HG02970 (cell line): ENCODE results near the gene FSIP1.

Experiments
- ATAC-seq: cut with Tn5 transposase; IDR thresholded peaks from one replicate; pipeline ENCODE4 v1.9.1; 2021; ENCODE audit warnings: mild to moderate bottlenecking, moderate library complexity, moderate number of reproducible peaks; ENCODE audit not compliant: unreplicated experiment, low FRiP score

The FSIP1 gene

GRCh38 chr15:39767921-39768320 lies 14.7 kb downstream of the FSIP1 start:
- ATAC-seq = no peak

- ATAC-seq = no peak
Observed at GRCh38 chr15:39761006-39761405, 21.6 kb downstream of the FSIP1 start.

- no peak for ATAC-seq
Observed at GRCh38 chr15:39756806-39757522, 25.7 kb downstream of the FSIP1 start.

- no peak for ATAC-seq
Observed at GRCh38 chr15:39752991-39753390, 29.6 kb downstream of the FSIP1 start.

- no peak for ATAC-seq
Observed at GRCh38 chr15:39752246-39752645, 30.4 kb downstream of the FSIP1 start.

GRCh38 chr15:39748276-39748675 lies 34.4 kb downstream of the FSIP1 start:
- no peak for ATAC-seq

- ATAC-seq = no peak
Observed at GRCh38 chr15:39747326-39747725, 35.3 kb downstream of the FSIP1 start.

GRCh38 chr15:39746714-39747276 lies 35.8 kb downstream of the FSIP1 start:
- ATAC-seq = no peak

- no peak for ATAC-seq
Observed at GRCh38 chr15:39746176-39746575, 36.5 kb downstream of the FSIP1 start.

- ATAC-seq = no peak
Observed at GRCh38 chr15:39745415-39745814, 37.2 kb downstream of the FSIP1 start.

GRCh38 chr15:39744334-39745103 lies 38.1 kb downstream of the FSIP1 start:
- ATAC-seq = no peak

GRCh38 chr15:39743611-39744010 lies 39.0 kb downstream of the FSIP1 start:
- ATAC-seq = no peak

- no peak for ATAC-seq
Observed at GRCh38 chr15:39741258-39741657, 41.4 kb downstream of the FSIP1 start.

GRCh38 chr15:39738998-39739397 lies 43.6 kb downstream of the FSIP1 start:
- ATAC-seq = no peak

GRCh38 chr15:39737196-39737550 lies 45.5 kb downstream of the FSIP1 start:
- no peak for ATAC-seq

GRCh38 chr15:39736412-39737195 lies 46.0 kb downstream of the FSIP1 start:
- ATAC-seq = no peak

- ATAC-seq = no peak
Observed at GRCh38 chr15:39735120-39735717, 47.4 kb downstream of the FSIP1 start.

GRCh38 chr15:39731266-39731665 lies 51.4 kb downstream of the FSIP1 start:
- no peak for ATAC-seq

GRCh38 chr15:39730552-39730951 lies 52.1 kb downstream of the FSIP1 start:
- no peak for ATAC-seq

- ATAC-seq = no peak
Observed at GRCh38 chr15:39729500-39729899, 53.1 kb downstream of the FSIP1 start.

GRCh38 chr15:39728845-39729244 lies 53.8 kb downstream of the FSIP1 start:
- no peak for ATAC-seq
